Measurements from ENCODE around the gene MAFG.

DNA sequence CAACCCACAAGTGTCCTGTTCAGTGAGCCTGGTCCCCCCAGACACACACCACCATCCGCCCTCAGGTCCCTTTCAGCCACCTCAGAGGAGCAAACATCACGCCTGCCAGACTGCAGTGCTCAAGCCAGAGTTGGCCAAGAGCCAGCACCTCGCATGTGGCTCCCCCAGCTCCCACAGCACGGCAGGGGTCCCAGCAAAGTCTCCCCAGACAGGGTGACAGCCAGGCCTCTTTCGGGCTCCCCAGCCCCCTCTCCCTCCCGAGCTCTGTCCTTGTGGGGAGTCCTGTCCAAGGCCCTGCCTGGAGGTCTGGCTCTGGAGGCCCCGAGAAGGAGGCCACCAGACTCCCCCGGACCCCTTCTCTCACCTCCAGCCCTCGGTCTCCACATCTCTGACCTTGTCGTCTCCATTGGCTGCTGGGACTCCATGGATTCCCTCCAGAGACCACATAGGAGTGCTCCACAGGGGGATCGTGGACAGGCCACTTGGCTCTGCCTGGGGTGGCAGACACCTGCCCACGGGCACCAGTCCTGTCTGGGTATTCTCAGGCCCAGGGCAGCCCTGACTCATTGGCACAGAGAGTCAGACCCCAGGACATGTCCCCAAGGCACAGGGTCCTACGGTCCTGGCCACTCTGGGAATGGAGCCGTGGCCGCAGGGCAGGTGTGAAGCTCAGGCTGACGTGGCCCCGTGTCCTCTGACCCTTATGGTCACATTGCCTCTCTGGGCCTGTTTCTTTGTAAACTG lies 21.3 kb upstream of the MAFG start:
- TF ChIP-seq ZNF317 (CRISPR knock-in tag; IDR thresholded peaks at IDR 0.05; ENCODE audit: borderline replicate concordance, low read depth) (no peak), NR1H2 (CRISPR knock-in tag; IDR thresholded peaks at IDR 0.05) (no peak), ZNF263 (CRISPR knock-in tag; IDR thresholded peaks at IDR 0.05; ENCODE audit: low read depth) (no peak)
- TF ChIP-seq, protein P1, sequence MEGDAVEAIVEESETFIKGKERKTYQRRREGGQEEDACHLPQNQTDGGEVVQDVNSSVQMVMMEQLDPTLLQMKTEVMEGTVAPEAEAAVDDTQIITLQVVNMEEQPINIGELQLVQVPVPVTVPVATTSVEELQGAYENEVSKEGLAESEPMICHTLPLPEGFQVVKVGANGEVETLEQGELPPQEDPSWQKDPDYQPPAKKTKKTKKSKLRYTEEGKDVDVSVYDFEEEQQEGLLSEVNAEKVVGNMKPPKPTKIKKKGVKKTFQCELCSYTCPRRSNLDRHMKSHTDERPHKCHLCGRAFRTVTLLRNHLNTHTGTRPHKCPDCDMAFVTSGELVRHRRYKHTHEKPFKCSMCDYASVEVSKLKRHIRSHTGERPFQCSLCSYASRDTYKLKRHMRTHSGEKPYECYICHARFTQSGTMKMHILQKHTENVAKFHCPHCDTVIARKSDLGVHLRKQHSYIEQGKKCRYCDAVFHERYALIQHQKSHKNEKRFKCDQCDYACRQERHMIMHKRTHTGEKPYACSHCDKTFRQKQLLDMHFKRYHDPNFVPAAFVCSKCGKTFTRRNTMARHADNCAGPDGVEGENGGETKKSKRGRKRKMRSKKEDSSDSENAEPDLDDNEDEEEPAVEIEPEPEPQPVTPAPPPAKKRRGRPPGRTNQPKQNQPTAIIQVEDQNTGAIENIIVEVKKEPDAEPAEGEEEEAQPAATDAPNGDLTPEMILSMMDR (IDR thresholded peaks at IDR 0.05): no peak

All from WTC11 (cell line).